ENCODE measurements around the gene ZNF142. TPM values are rescaled to one million over a fixed set of nuclear protein-coding genes. Genes with fewer than 3 reads are reported as not detected.
A peak's percentile ranks its signal among the peaks of the same experiment; 100 is the strongest.

The ZNF142 gene
- 33.4 and 35.5 TPM in 2 replicates for total RNA-seq
- long read RNA-seq, partial matches to known transcripts = 2 of 5 reads
- long read RNA-seq, other reads (novel, unspliced or antisense) = 1 of 5 reads

DNA sequence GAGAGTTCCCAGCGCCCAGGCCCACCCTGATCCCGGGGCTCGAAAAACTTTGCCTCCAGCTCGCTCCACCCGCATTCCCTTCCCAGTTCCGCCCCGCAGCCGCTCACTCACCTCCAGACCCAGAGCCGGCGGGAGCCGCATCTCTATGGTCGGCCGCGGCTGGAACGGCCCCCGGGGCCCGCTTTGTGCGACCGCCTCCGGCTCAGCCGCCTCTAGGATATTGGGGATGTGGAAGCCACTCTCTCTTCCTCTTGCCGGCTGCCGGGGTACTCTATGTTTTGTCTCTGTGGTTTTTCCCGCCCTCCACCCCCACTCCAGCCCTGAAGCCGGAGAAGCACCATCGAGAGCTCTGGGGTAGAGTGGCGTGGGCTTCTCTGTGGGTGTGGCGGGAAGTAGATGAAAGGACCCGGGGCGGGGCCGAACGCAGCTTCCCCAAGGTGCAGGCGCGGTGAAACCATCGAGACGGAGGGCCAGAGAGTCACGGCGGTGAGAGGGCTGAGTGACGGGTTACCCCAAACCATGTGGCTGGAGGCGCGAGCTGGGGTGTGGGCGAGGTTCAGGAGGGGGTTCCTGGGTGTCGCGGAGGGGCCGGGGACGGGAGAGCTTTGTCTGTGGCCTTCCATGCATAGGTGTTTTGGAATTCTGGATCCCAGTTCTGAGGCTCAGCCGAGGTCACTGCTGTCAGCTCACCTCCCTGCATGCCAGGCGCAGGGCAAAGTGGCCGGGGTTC is at the start of gene ZNF142, which contains the start of gene BCS1L:
Gene ZNF142, minus strand, starts transcription at position 366 of the 730 bp plus-strand sequence. CDS start 3,194 bp downstream, outside the sequence.
Gene BCS1L, plus strand, starts transcription at position 426 of the 730 bp plus-strand sequence. CDS start 1,305 bp downstream, outside the sequence.
- Mint-ChIP-seq H3K4me3 (ENCODE audit: unreplicated experiment) (peak within 1 kb of the TSS; percentile 98), H3K27me3 (ENCODE audit: unreplicated experiment) (no peaks in the 10 kb centered on the region), H3K9me3 (ENCODE audit: unreplicated experiment) (no peaks in the 10 kb centered on the region), H3K36me3 (ENCODE audit: unreplicated experiment) (peaks cover 28% of the 10 kb centered on the region), H3K4me1 (ENCODE audit: unreplicated experiment) (peaks cover 24% of the 10 kb centered on the region), H3K27ac (ENCODE audit: unreplicated experiment) (peak within 1 kb of the TSS; percentile 83)
- TF ChIP-seq, protein P1, sequence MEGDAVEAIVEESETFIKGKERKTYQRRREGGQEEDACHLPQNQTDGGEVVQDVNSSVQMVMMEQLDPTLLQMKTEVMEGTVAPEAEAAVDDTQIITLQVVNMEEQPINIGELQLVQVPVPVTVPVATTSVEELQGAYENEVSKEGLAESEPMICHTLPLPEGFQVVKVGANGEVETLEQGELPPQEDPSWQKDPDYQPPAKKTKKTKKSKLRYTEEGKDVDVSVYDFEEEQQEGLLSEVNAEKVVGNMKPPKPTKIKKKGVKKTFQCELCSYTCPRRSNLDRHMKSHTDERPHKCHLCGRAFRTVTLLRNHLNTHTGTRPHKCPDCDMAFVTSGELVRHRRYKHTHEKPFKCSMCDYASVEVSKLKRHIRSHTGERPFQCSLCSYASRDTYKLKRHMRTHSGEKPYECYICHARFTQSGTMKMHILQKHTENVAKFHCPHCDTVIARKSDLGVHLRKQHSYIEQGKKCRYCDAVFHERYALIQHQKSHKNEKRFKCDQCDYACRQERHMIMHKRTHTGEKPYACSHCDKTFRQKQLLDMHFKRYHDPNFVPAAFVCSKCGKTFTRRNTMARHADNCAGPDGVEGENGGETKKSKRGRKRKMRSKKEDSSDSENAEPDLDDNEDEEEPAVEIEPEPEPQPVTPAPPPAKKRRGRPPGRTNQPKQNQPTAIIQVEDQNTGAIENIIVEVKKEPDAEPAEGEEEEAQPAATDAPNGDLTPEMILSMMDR (IDR thresholded peaks at IDR 0.05) = no peak
- DNase-seq (ENCODE audit: extremely low spot score, unreplicated experiment) = peak; percentile 89

- Mint-ChIP-seq H3K4me1 (ENCODE audit: unreplicated experiment) (peaks cover 9% of the 10 kb centered on the region), H3K27me3 (ENCODE audit: unreplicated experiment) (no peaks in the 10 kb centered on the region), H3K9me3 (ENCODE audit: unreplicated experiment) (no peaks in the 10 kb centered on the region), H3K27ac (ENCODE audit: unreplicated experiment) (no peak overlapping the region), H3K4me3 (ENCODE audit: unreplicated experiment) (no peak overlapping the region), H3K36me3 (ENCODE audit: unreplicated experiment) (peaks cover 4% of the 10 kb centered on the region)
- TF ChIP-seq, protein P1 (IDR thresholded peaks at IDR 0.05) = no peak
- DNase-seq (ENCODE audit: extremely low spot score, unreplicated experiment) = no peak
Measured at GRCh38 chr2:218708086-218708485, 48.7 kb upstream of the ZNF142 start.

DNA sequence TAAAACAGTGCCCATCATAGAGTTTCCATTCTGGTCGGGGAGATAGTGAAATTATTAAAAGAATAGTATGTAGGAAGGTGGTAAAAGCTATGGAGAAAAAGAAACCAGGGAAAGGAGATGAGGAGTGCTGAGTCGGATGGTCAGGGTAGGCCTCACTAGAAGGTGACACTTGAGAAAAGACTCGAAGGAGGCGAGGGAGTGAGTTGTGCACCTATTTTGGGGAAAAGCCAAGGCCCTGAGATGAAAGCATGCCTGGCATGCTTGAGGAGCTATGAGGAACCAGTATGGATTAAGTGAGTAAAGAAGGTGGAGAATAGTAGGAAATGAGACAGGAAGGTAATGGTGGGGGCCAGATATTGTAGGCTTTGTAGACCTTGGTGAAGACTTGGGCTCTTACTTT is 43.9 kb upstream of the ZNF142 start:
- TF ChIP-seq, protein P1 (IDR thresholded peaks at IDR 0.05) = no peak
- H3K4me1 Mint-ChIP-seq (ENCODE audit: unreplicated experiment) = no peaks in the 10 kb centered on the region
- H3K9me3 Mint-ChIP-seq (ENCODE audit: unreplicated experiment) = no peaks in the 10 kb centered on the region
- no peak overlapping the region for H3K27ac Mint-ChIP-seq (ENCODE audit: unreplicated experiment)
- DNase-seq (ENCODE audit: extremely low spot score, unreplicated experiment) = no peak
- H3K27me3 Mint-ChIP-seq (ENCODE audit: unreplicated experiment) = no peaks in the 10 kb centered on the region
- peaks cover 18% of the 10 kb centered on the region for H3K36me3 Mint-ChIP-seq (ENCODE audit: unreplicated experiment)
- H3K4me3 Mint-ChIP-seq (ENCODE audit: unreplicated experiment) = no peak overlapping the region

- TF ChIP-seq, protein P1 (IDR thresholded peaks at IDR 0.05) = no peak
- Mint-ChIP-seq H3K36me3 (ENCODE audit: unreplicated experiment) (peaks cover 29% of the 10 kb centered on the region), H3K4me1 (ENCODE audit: unreplicated experiment) (no peaks in the 10 kb centered on the region), H3K4me3 (ENCODE audit: unreplicated experiment) (no peak overlapping the region), H3K27me3 (ENCODE audit: unreplicated experiment) (no peaks in the 10 kb centered on the region), H3K27ac (ENCODE audit: unreplicated experiment) (no peak overlapping the region), H3K9me3 (ENCODE audit: unreplicated experiment) (no peaks in the 10 kb centered on the region)
- DNase-seq (ENCODE audit: extremely low spot score, unreplicated experiment) = no peak
Measured at GRCh38 chr2:218701806-218702205, 42.4 kb upstream of the ZNF142 start.

GRCh38 chr2:218698885-218699284 is 39.5 kb upstream of the ZNF142 start:
- DNase-seq (ENCODE audit: extremely low spot score, unreplicated experiment) = no peak
- Mint-ChIP-seq H3K27ac (ENCODE audit: unreplicated experiment) (no peak overlapping the region), H3K4me1 (ENCODE audit: unreplicated experiment) (peaks cover 6% of the 10 kb centered on the region), H3K4me3 (ENCODE audit: unreplicated experiment) (no peak overlapping the region), H3K27me3 (ENCODE audit: unreplicated experiment) (no peaks in the 10 kb centered on the region), H3K9me3 (ENCODE audit: unreplicated experiment) (no peaks in the 10 kb centered on the region), H3K36me3 (ENCODE audit: unreplicated experiment) (peaks cover 32% of the 10 kb centered on the region)
- TF ChIP-seq, protein P1 (IDR thresholded peaks at IDR 0.05) = no peak

Measured in osteocyte (in vitro differentiated cells).